ENCODE results near the gene AATK. TPM values are rescaled to one million over a fixed set of nuclear protein-coding genes. Genes with fewer than 3 reads are reported as not detected.
A peak's percentile ranks its signal among the peaks of the same experiment; 100 is the strongest.

The AATK gene
- total RNA-seq, 1 experiment from 2014 or later, result not detected

GRCh38 chr17:81119223-81120148 lies 46.5 kb downstream of the AATK start:
- H3K27me3 Mint-ChIP-seq (ENCODE audit: unreplicated experiment), result no peaks in the 10 kb centered on the region
- peak overlapping the region; percentile 66 for H3K4me3 Mint-ChIP-seq (ENCODE audit: low read depth, unreplicated experiment)
- CTCF ChIA-PET, result no interaction called here
- peak; percentile 82 for DNase-seq
- H3K36me3 Mint-ChIP-seq (ENCODE audit: insufficient read depth, unreplicated experiment), result peaks cover 18% of the 10 kb centered on the region
- TF ChIP-seq CTCF (IDR thresholded peaks at IDR 0.05; ENCODE audit: unreplicated experiment), result no peak
- BruUV-seq (replicated peaks), result no TSS peak
- intact Hi-C loops (cut with micrococcal nuclease; ENCODE audit: unreplicated experiment), result no loop called here
- H3K27ac Mint-ChIP-seq (ENCODE audit: unreplicated experiment), result peak overlapping the region; percentile 85
- no peaks in the 10 kb centered on the region for H3K9me3 Mint-ChIP-seq (ENCODE audit: low read depth, unreplicated experiment)
- H3K4me1 Mint-ChIP-seq (ENCODE audit: low read depth, unreplicated experiment), result no peaks in the 10 kb centered on the region

- Mint-ChIP-seq H3K9me3 (ENCODE audit: low read depth, unreplicated experiment) (no peaks in the 10 kb centered on the region), H3K4me3 (ENCODE audit: low read depth, unreplicated experiment) (peak overlapping the region; percentile 66), H3K27ac (ENCODE audit: unreplicated experiment) (peak overlapping the region; percentile 85), H3K4me1 (ENCODE audit: low read depth, unreplicated experiment) (no peaks in the 10 kb centered on the region), H3K36me3 (ENCODE audit: insufficient read depth, unreplicated experiment) (peaks cover 18% of the 10 kb centered on the region), H3K27me3 (ENCODE audit: unreplicated experiment) (no peaks in the 10 kb centered on the region)
- intact Hi-C loops (cut with micrococcal nuclease; ENCODE audit: unreplicated experiment), result no loop called here
- no peak for TF ChIP-seq CTCF (IDR thresholded peaks at IDR 0.05; ENCODE audit: unreplicated experiment)
- DNase-seq, result no peak
- CTCF ChIA-PET, result no interaction called here
- no TSS peak for BruUV-seq (replicated peaks)
These were observed 47.5 kb downstream of the AATK start for GRCh38 chr17:81118308-81119221.

GRCh38 chr17:81117672-81118198 lies 48.3 kb downstream of the AATK start:
- no peak for DNase-seq
- Mint-ChIP-seq H3K4me1 (ENCODE audit: low read depth, unreplicated experiment) (no peaks in the 10 kb centered on the region), H3K36me3 (ENCODE audit: insufficient read depth, unreplicated experiment) (peaks cover 18% of the 10 kb centered on the region), H3K27ac (ENCODE audit: unreplicated experiment) (no peak overlapping the region), H3K4me3 (ENCODE audit: low read depth, unreplicated experiment) (no peak overlapping the region), H3K27me3 (ENCODE audit: unreplicated experiment) (no peaks in the 10 kb centered on the region), H3K9me3 (ENCODE audit: low read depth, unreplicated experiment) (no peaks in the 10 kb centered on the region)
- no peak for TF ChIP-seq CTCF (IDR thresholded peaks at IDR 0.05; ENCODE audit: unreplicated experiment)
- CTCF ChIA-PET, result no interaction called here
- intact Hi-C loops (cut with micrococcal nuclease; ENCODE audit: unreplicated experiment), result no loop called here
- BruUV-seq (replicated peaks), result no TSS peak

GRCh38 chr17:81116704-81117103 lies 49.3 kb downstream of the AATK start:
- H3K4me1 Mint-ChIP-seq (ENCODE audit: low read depth, unreplicated experiment), result no peaks in the 10 kb centered on the region
- TF ChIP-seq CTCF (IDR thresholded peaks at IDR 0.05; ENCODE audit: unreplicated experiment), result no peak
- intact Hi-C loops (cut with micrococcal nuclease; ENCODE audit: unreplicated experiment), result no loop called here
- H3K27me3 Mint-ChIP-seq (ENCODE audit: unreplicated experiment), result no peaks in the 10 kb centered on the region
- CTCF ChIA-PET, result no interaction called here
- no peak for DNase-seq
- BruUV-seq (replicated peaks), result no TSS peak
- no peak overlapping the region for H3K27ac Mint-ChIP-seq (ENCODE audit: unreplicated experiment)
- H3K9me3 Mint-ChIP-seq (ENCODE audit: low read depth, unreplicated experiment), result no peaks in the 10 kb centered on the region
- H3K4me3 Mint-ChIP-seq (ENCODE audit: low read depth, unreplicated experiment), result no peak overlapping the region
- H3K36me3 Mint-ChIP-seq (ENCODE audit: insufficient read depth, unreplicated experiment), result peaks cover 18% of the 10 kb centered on the region
